B cell (primary cell): ENCODE results near the gene HOXB8. TPM values are rescaled to one million over a fixed set of nuclear protein-coding genes. Genes with fewer than 3 reads are reported as not detected.

Source experiments
- ATAC-seq: fragments of 200-7000 bp; cut with Tn5 transposase; one replicate; pipeline ENCODE4 v1.10.0; 2021; ENCODE audit warnings: low read depth, mild to moderate bottlenecking, moderate number of reproducible peaks, moderate library complexity
- CTCF ChIA-PET: fragments of 350-600 bp; sonication (Branson Sonifier 250); formaldehyde crosslinking; loops from one replicate; lab custom pipeline; 2021; ENCODE audit warnings: antibody characterized with exemption, inconsistent platforms; lab: Charles Lee
- POLR2A ChIA-PET: fragments of 350-600 bp; sonication (Branson Sonifier 250); formaldehyde crosslinking; loops from one replicate; lab custom pipeline; 2021; ENCODE audit warnings: antibody characterized with exemption; lab: Charles Lee
- DNase-seq: peaks from one replicate; pipeline ENCODE4 v3.0.0; 2013
- H2AFZ ChIP-seq: 2 replicates; pipeline ENCODE4 v1.6.1; 2012; ENCODE audit warnings: mild to moderate bottlenecking, low read depth, low read length; ENCODE audit not compliant: insufficient read depth, poor library complexity, severe bottlenecking
- H3K27ac ChIP-seq, 2 donors: 1 replicate in 1 of 2; 2 replicates in 1 of 2; pipeline ENCODE4 v1.5.1; 2012 to 2013; ENCODE audit warnings: low read length in 2 of 2, mild to moderate bottlenecking in 2 of 2, moderate library complexity in 1 of 2
- H3K27me3 ChIP-seq, 4 experiments: fragments of 200-600 bp in 1 of 4; sonication (generic) in 1 of 4; replicated peaks in 1 of 4; 1 replicate in 2 of 4; 2 replicates in 2 of 4; pipeline versions ENCODE4 v1.6.1 to v1.7.0; 2013 to 2016; ENCODE audit warnings: low read length in 3 of 4, mild to moderate bottlenecking in 2 of 4, mixed read lengths in 1 of 4, moderate library complexity in 1 of 4; ENCODE audit not compliant: insufficient read depth in 4 of 4, control insufficient read depth in 3 of 4; ENCODE audit errors: control extremely low read depth in 1 of 4
- H3K36me3 ChIP-seq, 2 experiments: replicated peaks in 1 of 2; 1 replicate in 1 of 2; 2 replicates in 1 of 2; pipeline versions ENCODE4 v1.6.1 to v1.7.1; 2013; ENCODE audit warnings: low read length in 1 of 2; ENCODE audit not compliant: insufficient read depth in 2 of 2, control insufficient read depth in 1 of 2; ENCODE audit errors: control extremely low read depth in 1 of 2, extremely low read depth in 1 of 2
- H3K4me1 ChIP-seq, 2 donors: fragments of 200-600 bp in 1 of 2; sonication (generic) in 1 of 2; 1 replicate in 1 of 2; 2 replicates in 1 of 2; pipeline versions ENCODE4 v1.5.1 to v1.6.1; 2013 to 2017; ENCODE audit warnings: low read length in 2 of 2; ENCODE audit not compliant: control insufficient read depth in 2 of 2, insufficient read depth in 2 of 2
- H3K4me2 ChIP-seq: replicated peaks from 2 replicates; pipeline ENCODE3; 2012; ENCODE audit warnings: mild to moderate bottlenecking, low read depth, low read length; ENCODE audit not compliant: poor library complexity, severe bottlenecking
- H3K4me3 ChIP-seq, 5 experiments: fragments of 200-600 bp in 1 of 5; sonication (generic) in 1 of 5; 1 replicate in 3 of 5; 2 replicates in 2 of 5; pipeline versions ENCODE4 v1.5.1 to v1.7.0; 2011 to 2016; ENCODE audit warnings: low read length in 4 of 5, mild to moderate bottlenecking in 4 of 5, low read depth in 2 of 5, control low read depth in 1 of 5, moderate library complexity in 1 of 5; ENCODE audit not compliant: insufficient read depth in 1 of 5; ENCODE audit errors: control extremely low read depth in 1 of 5, extremely low read depth in 1 of 5
- H3K79me2 ChIP-seq: fragments of 200-600 bp; sonication (generic); one replicate; pipeline ENCODE4 v1.6.0; 2016; ENCODE audit warnings: low read length; ENCODE audit not compliant: control insufficient read depth, insufficient read depth
- H3K9ac ChIP-seq: fragments of 200-600 bp; sonication (generic); 2 replicates; pipeline ENCODE4 v1.6.1; 2017; ENCODE audit warnings: mild to moderate bottlenecking, low read length, moderate library complexity
- H3K9me3 ChIP-seq, 3 donors: one replicate each; pipeline versions ENCODE4 v1.6.1 to v1.7.1; 2013; ENCODE audit warnings: low read length in 2 of 3; ENCODE audit not compliant: control insufficient read depth in 2 of 3, insufficient read depth in 1 of 3; ENCODE audit errors: control extremely low read depth in 1 of 3
- H4K20me1 ChIP-seq: 2 replicates; pipeline ENCODE4 v1.6.0; 2012; ENCODE audit warnings: mild to moderate bottlenecking, low read length; ENCODE audit not compliant: insufficient read depth, control insufficient read depth, poor library complexity, severe bottlenecking
- H3K27ac Mint-ChIP-seq: one replicate; pipeline ENCODE4 v1.8.0; 2021; ENCODE audit warnings: mixed read lengths
- H3K27me3 Mint-ChIP-seq: one replicate; pipeline ENCODE4 v1.8.0; 2021; ENCODE audit warnings: mixed read lengths
- H3K4me1 Mint-ChIP-seq: one replicate; pipeline ENCODE4 v1.8.0; 2021; ENCODE audit warnings: mixed read lengths
- H3K4me3 Mint-ChIP-seq: one replicate; pipeline ENCODE4 v1.8.0; 2021; ENCODE audit warnings: mixed read lengths
- H3K9me3 Mint-ChIP-seq: one replicate; pipeline ENCODE4 v1.8.0; 2022; ENCODE audit warnings: mixed read lengths; ENCODE audit not compliant: insufficient read depth
- EZH2 ChIP-seq: IDR thresholded peaks from 2 replicates; pipeline ENCODE4 v1.6.1; 2012; ENCODE audit warnings: borderline replicate concordance, low read depth, mild to moderate bottlenecking, moderate library complexity, low read length; ENCODE audit not compliant: insufficient read depth, poor library complexity, severe bottlenecking
- WGBS: methylation state at CpG from one replicate; pipeline ENCODE4 v1.1.5; 2013; ENCODE audit warnings: missing lambda C conversion rate; ENCODE audit not compliant: insufficient coverage; 5-methylcytosine and 5-hydroxymethylcytosine counted together
- intact Hi-C: fragments of 100-400 bp; cut with micrococcal nuclease; formaldehyde crosslinking; loops from one replicate; pipeline ENCODE4 v1.10.0; 2022
- polyA plus RNA-seq: library from polyadenylated mRNA; depleted of rRNA; stranded (reverse); fragments of >200 nt; gene quantifications from 2 replicates; pipeline ENCODE4 v1.2.3, GENCODE V29; 2012
- total RNA-seq, 2 donors: library from RNA; stranded (reverse); fragments of 120-200 nt in 1 of 2; gene quantifications; 1 replicate in 1 of 2; 2 replicates in 1 of 2; pipeline versions ENCODE4 v1.2.3 to v1.2.4, GENCODE V29; 2013 to 2022
- TF ChIP-seq, protein P1 (sequence below): fragments of 200-600 bp; IDR thresholded peaks from one replicate; pipeline ENCODE4 v1.8.0; 2022; ENCODE audit warnings: antibody characterized with exemption, mild to moderate bottlenecking

Gene HOXB8
- total and polyA plus RNA-seq, 2 donors (not counting 1 experiment from before 2014, with no cell fraction given), result not detected

DNA sequence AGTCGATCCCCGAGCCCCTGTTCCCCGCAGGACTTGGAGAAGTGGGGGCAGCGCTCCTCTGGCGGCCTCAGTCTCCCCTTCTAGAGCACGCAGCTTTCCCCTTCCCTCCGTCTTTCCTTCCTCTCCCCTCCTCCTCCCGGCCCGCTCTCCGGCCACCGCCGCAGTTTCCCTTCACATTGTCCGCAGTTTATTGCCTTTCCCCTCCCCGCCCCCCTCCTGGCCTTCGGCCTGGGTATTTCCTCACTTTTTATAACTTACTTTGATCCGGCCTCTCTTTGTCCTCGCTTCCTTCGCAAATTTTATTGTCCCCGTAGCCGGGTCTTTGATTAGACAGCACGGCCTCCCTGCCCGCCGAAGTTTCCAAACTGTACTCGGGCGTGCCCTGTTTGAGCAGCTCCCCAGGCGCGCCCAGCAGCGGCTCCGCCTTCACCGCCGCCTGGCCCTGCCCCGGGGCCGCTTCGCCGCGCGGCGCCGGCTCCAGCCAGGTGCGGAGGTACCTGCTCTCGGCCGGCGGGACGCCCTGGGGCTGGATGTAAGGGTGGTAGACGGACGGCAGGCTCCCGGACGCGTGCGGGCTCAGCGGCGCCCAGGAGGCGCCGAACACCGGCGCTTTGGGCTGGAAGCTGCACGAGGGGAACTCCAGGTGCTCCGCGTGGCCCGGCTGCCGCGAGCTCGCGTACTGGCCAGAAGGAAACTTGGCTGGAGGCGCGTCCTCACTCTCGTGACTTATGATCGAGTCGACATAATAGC is 10.6 kb upstream of the HOXB8 start:
- H3K27ac Mint-ChIP-seq, result no peak overlapping the region
- ATAC-seq (peak; percentile 73), DNase-seq (peak; percentile 75)
- H4K20me1 ChIP-seq, result no peaks in the 10 kb centered on the region
- POLR2A ChIA-PET, result interaction anchor here (0.5 to 0.6 kb wide), 3 partner anchors 25 to 330 kb away, joined by 3 to 5 read pairs (median 4); no protein-coding TSS in a partner anchor
- WGBS, result under 1% methylated on average over 69 of the region's 69 CpGs
- intact Hi-C loops, result no loop called here
- peak overlapping the region; percentile 80 for H3K4me3 Mint-ChIP-seq
- peaks cover 0 to 97% (median 71%) of the 10 kb centered on the region in 4 experiments for H3K27me3 ChIP-seq
- H3K79me2 ChIP-seq, result no peaks in the 10 kb centered on the region
- CTCF ChIA-PET, result interaction anchor here (0.8 to 1.9 kb wide), 8 partner anchors 9 to 361 kb away, joined by 3 to 9 read pairs (median 3); no protein-coding TSS in a partner anchor
- H3K36me3 ChIP-seq, result no peaks in the 10 kb centered on the region
- H3K4me1 ChIP-seq, result peaks cover 26 to 30% of the 10 kb centered on the region in 2 donors
- H2AFZ ChIP-seq, result peak overlapping the region; percentile 76
- peaks cover 0 to 9% (median 0%) of the 10 kb centered on the region in 3 donors for H3K9me3 ChIP-seq
- no peak overlapping the region for H3K27ac ChIP-seq
- H3K4me1 Mint-ChIP-seq, result peaks cover 21% of the 10 kb centered on the region
- peak overlapping the region; percentile 97 for H3K4me2 ChIP-seq
- TF ChIP-seq, protein P1, sequence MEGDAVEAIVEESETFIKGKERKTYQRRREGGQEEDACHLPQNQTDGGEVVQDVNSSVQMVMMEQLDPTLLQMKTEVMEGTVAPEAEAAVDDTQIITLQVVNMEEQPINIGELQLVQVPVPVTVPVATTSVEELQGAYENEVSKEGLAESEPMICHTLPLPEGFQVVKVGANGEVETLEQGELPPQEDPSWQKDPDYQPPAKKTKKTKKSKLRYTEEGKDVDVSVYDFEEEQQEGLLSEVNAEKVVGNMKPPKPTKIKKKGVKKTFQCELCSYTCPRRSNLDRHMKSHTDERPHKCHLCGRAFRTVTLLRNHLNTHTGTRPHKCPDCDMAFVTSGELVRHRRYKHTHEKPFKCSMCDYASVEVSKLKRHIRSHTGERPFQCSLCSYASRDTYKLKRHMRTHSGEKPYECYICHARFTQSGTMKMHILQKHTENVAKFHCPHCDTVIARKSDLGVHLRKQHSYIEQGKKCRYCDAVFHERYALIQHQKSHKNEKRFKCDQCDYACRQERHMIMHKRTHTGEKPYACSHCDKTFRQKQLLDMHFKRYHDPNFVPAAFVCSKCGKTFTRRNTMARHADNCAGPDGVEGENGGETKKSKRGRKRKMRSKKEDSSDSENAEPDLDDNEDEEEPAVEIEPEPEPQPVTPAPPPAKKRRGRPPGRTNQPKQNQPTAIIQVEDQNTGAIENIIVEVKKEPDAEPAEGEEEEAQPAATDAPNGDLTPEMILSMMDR, result no peak
- peak; percentile 38 for TF ChIP-seq EZH2
- H3K9ac ChIP-seq, result peak overlapping the region; percentile 63
- no peaks in the 10 kb centered on the region for H3K9me3 Mint-ChIP-seq
- H3K4me3 ChIP-seq, result peak overlapping the region in 4 of 5 experiments; percentile 17 to 66 (median 44)
- H3K27me3 Mint-ChIP-seq, result peaks cover 80% of the 10 kb centered on the region
